Fibroblast of lung (primary cell): ENCODE results near the gene LRRC3B. TPM values are rescaled to one million over a fixed set of nuclear protein-coding genes. Genes with fewer than 3 reads are reported as not detected.

ENCODE experiments used
- DNase-seq, 2 donors: peaks; one replicate each; pipeline versions ENCODE4 v3.0.0 to v3.0.0-alpha.2; 2010; ENCODE audit warnings: low read depth in 2 of 2
- H2AFZ ChIP-seq: 2 replicates; pipeline ENCODE4 v1.5.1; 2012; ENCODE audit warnings: low read length, control low read depth, inconsistent platforms
- H3K27ac ChIP-seq: 2 replicates; pipeline ENCODE4 v1.5.1; 2011; ENCODE audit warnings: low read length, control low read depth; ENCODE audit not compliant: insufficient read depth
- H3K27me3 ChIP-seq: 2 replicates; pipeline ENCODE4 v1.5.1; 2011; ENCODE audit warnings: mild to moderate bottlenecking, low read length; ENCODE audit not compliant: control insufficient read depth, insufficient read depth
- H3K36me3 ChIP-seq: 2 replicates; pipeline ENCODE4 v1.5.1; 2011; ENCODE audit warnings: low read length; ENCODE audit not compliant: control insufficient read depth, insufficient read depth
- H3K4me1 ChIP-seq: 2 replicates; pipeline ENCODE4 v1.5.1; 2011; ENCODE audit warnings: low read length; ENCODE audit not compliant: control insufficient read depth, insufficient read depth; ENCODE audit errors: extremely low read depth
- H3K4me2 ChIP-seq: 2 replicates; pipeline ENCODE4 v1.5.1; 2011; ENCODE audit warnings: low read length, control low read depth; ENCODE audit not compliant: insufficient read depth; ENCODE audit errors: extremely low read depth
- H3K4me3 ChIP-seq, 4 experiments: fragments of 200-600 bp in 1 of 4; sonication (generic) in 1 of 4; replicated peaks in 1 of 4; 2 replicates each; pipeline ENCODE4 v1.5.1; 2011 to 2016; ENCODE audit warnings: low read length in 4 of 4, low read depth in 3 of 4, mild to moderate bottlenecking in 3 of 4, control low read depth in 2 of 4, inconsistent platforms in 1 of 4, mixed read lengths in 1 of 4; ENCODE audit not compliant: insufficient read depth in 1 of 4; ENCODE audit errors: control extremely low read depth in 1 of 4
- H3K79me2 ChIP-seq: 2 replicates; pipeline ENCODE4 v1.5.1; 2012; ENCODE audit warnings: mild to moderate bottlenecking, low read length, inconsistent platforms; ENCODE audit not compliant: control insufficient read depth, insufficient read depth
- H3K9ac ChIP-seq: 2 replicates; pipeline ENCODE4 v1.5.1; 2011; ENCODE audit warnings: mild to moderate bottlenecking, low read length, control low read depth; ENCODE audit not compliant: insufficient read depth
- H3K9me3 ChIP-seq: 2 replicates; pipeline ENCODE4 v1.5.1; 2012; ENCODE audit warnings: low read depth, low read length; ENCODE audit not compliant: control insufficient read depth, insufficient read depth
- H4K20me1 ChIP-seq: 2 replicates; pipeline ENCODE4 v1.5.1; 2011; ENCODE audit warnings: low read length; ENCODE audit not compliant: control insufficient read depth, insufficient read depth; ENCODE audit errors: extremely low read depth
- CTCF ChIP-seq, 2 donors: IDR thresholded peaks in 1 of 2; conservative IDR thresholded peaks in 1 of 2; 1 replicate in 1 of 2; 2 replicates in 1 of 2; pipeline ENCODE4 v1.5.1; 2011 to 2012; ENCODE audit warnings: low read length in 2 of 2, control low read depth in 1 of 2, inconsistent platforms in 1 of 2, low read depth in 1 of 2, mild to moderate bottlenecking in 1 of 2
- EZH2 ChIP-seq: IDR thresholded peaks from 2 replicates; pipeline ENCODE4 v1.5.1; 2012; ENCODE audit warnings: low read length, control low read depth, mild to moderate bottlenecking; ENCODE audit errors: missing control alignments
- polyA plus RNA-seq, 2 donors: library from polyadenylated mRNA; depleted of rRNA in 1 of 2; stranded (reverse) in 1 of 2; unstranded in 1 of 2; fragments of >200 nt; gene quantifications; 2 replicates each; pipeline ENCODE4 v1.2.1, GENCODE V29; 2011 to 2012; ENCODE audit warnings: missing spikeins in 1 of 2
- total RNA-seq: library from RNA; depleted of rRNA; stranded (reverse); fragments of >200 nt; gene quantifications from 2 replicates; pipeline ENCODE4 v1.2.1, GENCODE V29; 2014

Gene LRRC3B
- total and polyA plus RNA-seq, 2 donors (not counting 1 experiment from before 2014, with no cell fraction given), result not detected

GRCh38 chr3:26648461-26648860 lies 25.9 kb downstream of the LRRC3B start:
- Histone ChIP-seq H3K79me2 (no peaks in the 10 kb centered on the region), H3K4me1 (no peaks in the 10 kb centered on the region), H3K9me3 (no peaks in the 10 kb centered on the region), H3K27ac (no peak overlapping the region), H2AFZ (no peak overlapping the region), H3K4me3 (no peak overlapping the region), H3K27me3 (no peaks in the 10 kb centered on the region), H3K4me2 (no peak overlapping the region), H3K36me3 (no peaks in the 10 kb centered on the region), H4K20me1 (no peaks in the 10 kb centered on the region), H3K9ac (no peak overlapping the region)
- TF ChIP-seq CTCF (conservative IDR thresholded peaks at IDR 0.05 in 1 of 2, IDR thresholded peaks at IDR 0.05 in 1 of 2; ENCODE audit: low read depth in 1 of 2, low read length in 2 of 2) (no peak), EZH2 (no peak)
- no peak for DNase-seq

GRCh38 chr3:26652164-26652563 lies 29.6 kb downstream of the LRRC3B start:
- no peaks in the 10 kb centered on the region for H3K79me2 ChIP-seq
- no peak overlapping the region for H2AFZ ChIP-seq
- no peaks in the 10 kb centered on the region for H3K9me3 ChIP-seq
- H3K4me1 ChIP-seq, result no peaks in the 10 kb centered on the region
- TF ChIP-seq CTCF (conservative IDR thresholded peaks at IDR 0.05 in 1 of 2, IDR thresholded peaks at IDR 0.05 in 1 of 2; ENCODE audit: low read depth in 1 of 2, low read length in 2 of 2) (no peak), EZH2 (no peak)
- no peak overlapping the region for H3K4me3 ChIP-seq
- H3K36me3 ChIP-seq, result no peaks in the 10 kb centered on the region
- H3K27me3 ChIP-seq, result no peaks in the 10 kb centered on the region
- H3K4me2 ChIP-seq, result no peak overlapping the region
- no peaks in the 10 kb centered on the region for H4K20me1 ChIP-seq
- no peak for DNase-seq
- no peak overlapping the region for H3K9ac ChIP-seq
- no peak overlapping the region for H3K27ac ChIP-seq

GRCh38 chr3:26653811-26654425 lies 31.3 kb downstream of the LRRC3B start:
- no peak overlapping the region for H3K27ac ChIP-seq
- no peaks in the 10 kb centered on the region for H3K79me2 ChIP-seq
- H4K20me1 ChIP-seq, result no peaks in the 10 kb centered on the region
- H3K4me1 ChIP-seq, result no peaks in the 10 kb centered on the region
- DNase-seq, result no peak
- no peaks in the 10 kb centered on the region for H3K36me3 ChIP-seq
- H3K4me2 ChIP-seq, result no peak overlapping the region
- H3K9me3 ChIP-seq, result no peaks in the 10 kb centered on the region
- no peak for TF ChIP-seq EZH2
- TF ChIP-seq CTCF (conservative IDR thresholded peaks at IDR 0.05 in 1 of 2, IDR thresholded peaks at IDR 0.05 in 1 of 2; ENCODE audit: low read depth in 1 of 2, low read length in 2 of 2), result no peak
- no peak overlapping the region for H3K9ac ChIP-seq
- H3K4me3 ChIP-seq, result no peak overlapping the region
- H2AFZ ChIP-seq, result no peak overlapping the region
- H3K27me3 ChIP-seq, result no peaks in the 10 kb centered on the region
